Measurements from ENCODE around the gene LSM7. TPM values are rescaled to one million over a fixed set of nuclear protein-coding genes. Genes with fewer than 3 reads are reported as not detected.
A peak's percentile ranks its signal among the peaks of the same experiment; 100 is the strongest.

Gene LSM7
- total RNA-seq, 1 experiment from 2014 or later = 93.0 TPM

DNA sequence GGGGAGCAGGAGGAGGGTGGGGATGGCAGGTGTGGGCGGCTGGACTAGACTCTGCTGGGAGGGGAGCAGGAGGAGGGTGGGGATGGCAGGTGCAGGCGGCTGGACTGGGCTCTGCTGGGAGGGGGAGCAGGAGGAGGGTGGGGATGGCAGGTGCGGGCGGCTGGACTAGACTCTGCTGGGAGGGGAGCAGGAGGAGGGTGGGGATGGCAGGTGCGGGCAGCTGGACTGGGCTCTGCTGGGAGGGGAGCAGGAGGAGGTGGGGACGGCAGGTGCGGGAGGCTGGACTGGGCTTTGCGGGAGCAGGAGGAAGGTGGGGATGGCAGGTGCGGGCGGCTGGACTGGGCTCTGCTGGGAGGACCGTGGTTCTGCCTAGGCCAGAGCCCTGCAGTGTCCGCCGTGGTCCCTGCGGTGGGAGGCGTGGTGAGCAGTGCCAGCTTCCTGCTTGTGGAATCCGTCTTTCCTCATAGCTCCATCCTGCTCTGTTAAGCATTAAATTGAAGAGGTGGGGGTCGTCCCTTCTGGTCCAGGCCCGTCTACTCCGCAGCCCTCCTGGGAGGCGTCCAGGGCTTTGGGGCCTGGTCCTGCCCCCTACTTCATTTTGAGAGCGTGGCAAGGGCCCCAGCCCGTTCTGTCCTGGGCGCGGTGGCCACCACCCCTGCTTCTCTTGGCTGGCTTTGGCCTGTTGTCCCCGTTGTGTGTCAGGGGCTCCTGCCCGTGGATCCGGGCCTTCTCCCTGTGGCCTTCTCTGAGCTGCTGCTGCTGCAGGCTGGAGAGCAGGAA, 4.8 kb upstream of the LSM7 start:
- intact Hi-C loops (cut with micrococcal nuclease; ENCODE audit: unreplicated experiment) = no loop called here
- H3K9me3 Mint-ChIP-seq (ENCODE audit: low read depth, unreplicated experiment) = no peaks in the 10 kb centered on the region
- H3K27me3 Mint-ChIP-seq (ENCODE audit: unreplicated experiment) = no peaks in the 10 kb centered on the region
- no TSS peak for BruUV-seq (replicated peaks)
- no peak for DNase-seq
- CTCF ChIA-PET = no interaction called here
- peaks cover 31% of the 10 kb centered on the region for H3K36me3 Mint-ChIP-seq (ENCODE audit: insufficient read depth, unreplicated experiment)
- TF ChIP-seq, protein P1, sequence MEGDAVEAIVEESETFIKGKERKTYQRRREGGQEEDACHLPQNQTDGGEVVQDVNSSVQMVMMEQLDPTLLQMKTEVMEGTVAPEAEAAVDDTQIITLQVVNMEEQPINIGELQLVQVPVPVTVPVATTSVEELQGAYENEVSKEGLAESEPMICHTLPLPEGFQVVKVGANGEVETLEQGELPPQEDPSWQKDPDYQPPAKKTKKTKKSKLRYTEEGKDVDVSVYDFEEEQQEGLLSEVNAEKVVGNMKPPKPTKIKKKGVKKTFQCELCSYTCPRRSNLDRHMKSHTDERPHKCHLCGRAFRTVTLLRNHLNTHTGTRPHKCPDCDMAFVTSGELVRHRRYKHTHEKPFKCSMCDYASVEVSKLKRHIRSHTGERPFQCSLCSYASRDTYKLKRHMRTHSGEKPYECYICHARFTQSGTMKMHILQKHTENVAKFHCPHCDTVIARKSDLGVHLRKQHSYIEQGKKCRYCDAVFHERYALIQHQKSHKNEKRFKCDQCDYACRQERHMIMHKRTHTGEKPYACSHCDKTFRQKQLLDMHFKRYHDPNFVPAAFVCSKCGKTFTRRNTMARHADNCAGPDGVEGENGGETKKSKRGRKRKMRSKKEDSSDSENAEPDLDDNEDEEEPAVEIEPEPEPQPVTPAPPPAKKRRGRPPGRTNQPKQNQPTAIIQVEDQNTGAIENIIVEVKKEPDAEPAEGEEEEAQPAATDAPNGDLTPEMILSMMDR (IDR thresholded peaks at IDR 0.05; ENCODE audit: unreplicated experiment) = no peak
- H3K27ac Mint-ChIP-seq (ENCODE audit: unreplicated experiment) = no peak overlapping the region
- H3K4me1 Mint-ChIP-seq (ENCODE audit: low read depth, unreplicated experiment) = peaks cover 26% of the 10 kb centered on the region
- H3K4me3 Mint-ChIP-seq (ENCODE audit: low read depth, unreplicated experiment) = no peak overlapping the region

DNA sequence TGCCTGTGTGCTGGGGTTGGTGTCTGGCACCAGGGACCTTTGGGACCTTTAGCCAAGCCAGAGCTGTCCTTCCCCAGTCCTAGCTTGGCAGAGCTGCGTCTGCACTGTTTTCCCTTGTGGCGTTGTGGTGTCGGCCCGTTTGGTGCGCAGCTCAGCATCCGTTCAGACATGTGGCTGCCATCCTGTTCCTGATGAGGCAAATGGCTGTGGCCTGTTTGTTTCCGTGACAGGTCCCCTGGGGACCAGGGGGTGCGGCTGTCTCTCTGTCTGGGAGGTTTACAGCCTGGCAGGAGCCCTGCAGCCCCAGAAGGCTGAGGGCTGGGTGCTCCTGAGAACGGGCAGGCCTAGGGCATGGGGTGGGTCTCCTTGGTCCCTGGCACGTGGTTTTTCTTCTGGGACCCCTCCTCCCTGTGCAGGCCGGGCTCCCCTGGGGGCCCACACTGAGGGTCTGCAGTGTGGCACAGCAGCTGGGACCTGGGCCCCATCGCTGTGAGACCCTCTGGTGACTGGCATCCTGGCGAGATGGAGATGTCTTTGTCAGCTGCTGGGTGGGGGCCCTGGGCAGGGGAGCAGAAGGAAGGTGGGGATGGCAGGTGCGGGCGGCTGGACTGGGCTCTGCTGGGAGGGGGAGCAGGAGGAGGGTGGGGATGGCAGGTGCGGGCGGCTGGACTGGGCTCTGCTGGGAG, 4.1 kb upstream of the LSM7 start:
- H3K4me1 Mint-ChIP-seq (ENCODE audit: low read depth, unreplicated experiment) = peaks cover 26% of the 10 kb centered on the region
- no TSS peak for BruUV-seq (replicated peaks)
- CTCF ChIA-PET = no interaction called here
- peaks cover 35% of the 10 kb centered on the region for H3K36me3 Mint-ChIP-seq (ENCODE audit: insufficient read depth, unreplicated experiment)
- no peak overlapping the region for H3K27ac Mint-ChIP-seq (ENCODE audit: unreplicated experiment)
- no peak overlapping the region for H3K4me3 Mint-ChIP-seq (ENCODE audit: low read depth, unreplicated experiment)
- intact Hi-C loops (cut with micrococcal nuclease; ENCODE audit: unreplicated experiment) = no loop called here
- no peak for DNase-seq
- no peaks in the 10 kb centered on the region for H3K9me3 Mint-ChIP-seq (ENCODE audit: low read depth, unreplicated experiment)
- TF ChIP-seq, protein P1 (IDR thresholded peaks at IDR 0.05; ENCODE audit: unreplicated experiment) = no peak
- H3K27me3 Mint-ChIP-seq (ENCODE audit: unreplicated experiment) = no peaks in the 10 kb centered on the region

DNA sequence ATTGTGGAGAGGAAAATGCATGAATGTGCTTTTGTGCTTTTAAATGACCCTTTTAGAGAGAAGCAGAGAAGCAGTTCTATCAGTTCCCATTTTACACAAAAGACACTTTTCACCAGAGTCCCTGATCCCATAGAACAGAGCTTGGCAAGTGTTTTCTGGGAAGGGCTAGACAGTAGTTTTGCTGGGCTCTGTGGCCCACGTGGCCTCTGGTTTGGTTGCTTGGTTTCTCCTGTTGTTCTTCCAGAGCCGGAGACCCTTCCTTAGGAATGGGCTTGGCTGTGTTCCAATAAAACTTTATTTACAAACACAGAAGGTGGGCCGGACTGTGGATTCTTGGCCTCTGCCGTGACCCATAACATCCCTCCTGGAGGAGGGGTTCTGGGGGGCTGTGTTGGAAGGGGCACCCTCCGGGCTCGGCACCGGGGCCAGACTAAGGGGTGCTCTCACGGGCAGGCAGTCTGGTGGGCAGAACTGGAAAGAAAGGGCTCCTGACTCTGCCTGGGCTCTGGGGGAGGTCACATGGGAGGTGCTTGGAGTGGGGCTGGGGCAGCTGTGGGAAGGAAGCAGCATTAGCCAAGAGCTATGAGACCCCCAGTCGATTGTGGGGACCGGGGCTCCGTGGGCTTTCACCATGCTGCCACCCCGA, 3.3 kb upstream of the LSM7 start:
- H3K27me3 Mint-ChIP-seq (ENCODE audit: unreplicated experiment) = no peaks in the 10 kb centered on the region
- no peak overlapping the region for H3K27ac Mint-ChIP-seq (ENCODE audit: unreplicated experiment)

DNA sequence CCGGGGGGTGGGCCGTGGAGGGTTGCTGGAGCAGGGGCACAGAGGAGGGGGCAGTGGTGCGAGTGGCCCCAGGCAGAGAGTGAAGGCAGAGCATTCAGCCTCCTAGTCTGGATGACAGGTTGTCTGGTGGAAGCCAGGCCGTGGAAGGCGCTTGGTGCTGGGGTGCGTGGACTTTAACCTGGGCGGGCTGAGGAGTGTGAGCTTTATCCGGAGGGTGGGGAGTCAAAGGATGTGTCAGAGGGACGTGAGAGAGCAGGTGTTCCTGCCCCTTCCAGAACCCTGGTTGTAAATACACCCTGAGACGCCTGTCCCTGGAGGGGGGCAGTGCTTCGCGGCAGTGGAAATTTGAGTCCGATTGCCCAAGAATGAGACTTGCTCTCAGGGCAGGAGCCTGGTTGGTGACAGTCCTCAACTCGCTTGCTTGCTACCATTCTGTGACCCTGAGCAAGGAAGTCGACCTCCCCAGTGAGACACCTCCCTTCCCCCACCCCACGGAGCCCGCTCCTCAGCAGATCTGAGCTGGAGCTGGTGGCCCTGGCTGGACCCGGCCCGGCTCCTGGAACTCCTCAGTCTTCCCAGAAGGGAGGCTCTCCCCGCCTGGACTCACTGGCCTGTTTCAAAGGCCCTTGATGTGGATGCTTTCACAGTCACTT, 2.4 kb upstream of the LSM7 start:
- peak overlapping the region; percentile 83 for H3K4me3 Mint-ChIP-seq (ENCODE audit: low read depth, unreplicated experiment)
- TF ChIP-seq, protein P1 (IDR thresholded peaks at IDR 0.05; ENCODE audit: unreplicated experiment) = no peak
- H3K27ac Mint-ChIP-seq (ENCODE audit: unreplicated experiment) = peak overlapping the region; percentile 57
- CTCF ChIA-PET = no interaction called here
- H3K4me1 Mint-ChIP-seq (ENCODE audit: low read depth, unreplicated experiment) = peaks cover 19% of the 10 kb centered on the region
- no peaks in the 10 kb centered on the region for H3K27me3 Mint-ChIP-seq (ENCODE audit: unreplicated experiment)
- intact Hi-C loops (cut with micrococcal nuclease; ENCODE audit: unreplicated experiment) = no loop called here
- H3K9me3 Mint-ChIP-seq (ENCODE audit: low read depth, unreplicated experiment) = no peaks in the 10 kb centered on the region
- DNase-seq = peak; percentile 33
- H3K36me3 Mint-ChIP-seq (ENCODE audit: insufficient read depth, unreplicated experiment) = peaks cover 42% of the 10 kb centered on the region
- BruUV-seq (replicated peaks) = no TSS peak

More for the DNA sequence above, 3.3 kb upstream of the LSM7 start:
- BruUV-seq (replicated peaks) = no TSS peak
- Mint-ChIP-seq H3K36me3 (ENCODE audit: insufficient read depth, unreplicated experiment) (peaks cover 36% of the 10 kb centered on the region), H3K4me1 (ENCODE audit: low read depth, unreplicated experiment) (peaks cover 26% of the 10 kb centered on the region), H3K4me3 (ENCODE audit: low read depth, unreplicated experiment) (peak overlapping the region; percentile 83), H3K9me3 (ENCODE audit: low read depth, unreplicated experiment) (no peaks in the 10 kb centered on the region)
- intact Hi-C loops (cut with micrococcal nuclease; ENCODE audit: unreplicated experiment) = no loop called here
- CTCF ChIA-PET = no interaction called here
- TF ChIP-seq, protein P1 (IDR thresholded peaks at IDR 0.05; ENCODE audit: unreplicated experiment) = no peak
- no peak for DNase-seq
